ENCODE results near the gene HSD11B2.
A peak's percentile ranks its signal among the peaks of the same experiment; 100 is the strongest.

Gene HSD11B2

GRCh38 chr16:67419931-67420330 lies 11.0 kb upstream of the HSD11B2 start:
- no peaks in the 10 kb centered on the region for H3K36me3 ChIP-seq (ENCODE audit: insufficient read depth, insufficient read length, low read length)
- no peak for TF ChIP-seq YY1 (IDR thresholded peaks at IDR 0.05; ENCODE audit: insufficient read depth, insufficient read length)
- no peak for TF ChIP-seq SUZ12 (IDR thresholded peaks at IDR 0.05; ENCODE audit: extremely low read depth, insufficient read depth, insufficient read length)
- TF ChIP-seq ZNF274 (IDR thresholded peaks at IDR 0.05; ENCODE audit: low read depth, low read length) = no peak
- DNase-seq (ENCODE audit: low read depth, low spot score) = no peak
- H3K4me1 ChIP-seq (ENCODE audit: insufficient read depth, insufficient read length) = peaks cover 9% of the 10 kb centered on the region
- no peak overlapping the region for H3K4me3 ChIP-seq (ENCODE audit: insufficient read length, low read depth)
- H3K27me3 ChIP-seq (ENCODE audit: insufficient read depth, insufficient read length) = peaks cover 6% of the 10 kb centered on the region
- H3K9me3 ChIP-seq (ENCODE audit: insufficient read depth, low read length) = no peaks in the 10 kb centered on the region
- no peak overlapping the region for H3K9ac ChIP-seq (ENCODE audit: insufficient read length, low read depth)

- no peak for TF ChIP-seq YY1 (IDR thresholded peaks at IDR 0.05; ENCODE audit: insufficient read depth, insufficient read length)
- TF ChIP-seq ZNF274 (IDR thresholded peaks at IDR 0.05; ENCODE audit: low read depth, low read length) = no peak
- TF ChIP-seq SUZ12 (IDR thresholded peaks at IDR 0.05; ENCODE audit: extremely low read depth, insufficient read depth, insufficient read length) = no peak
- Histone ChIP-seq H3K4me1 (ENCODE audit: insufficient read depth, insufficient read length) (peaks cover 11% of the 10 kb centered on the region), H3K27me3 (ENCODE audit: insufficient read depth, insufficient read length) (peaks cover 6% of the 10 kb centered on the region), H3K9me3 (ENCODE audit: insufficient read depth, low read length) (no peaks in the 10 kb centered on the region), H3K36me3 (ENCODE audit: insufficient read depth, insufficient read length, low read length) (no peaks in the 10 kb centered on the region), H3K9ac (ENCODE audit: insufficient read length, low read depth) (no peak overlapping the region), H3K4me3 (ENCODE audit: insufficient read length, low read depth) (no peak overlapping the region)
- DNase-seq (ENCODE audit: low read depth, low spot score) = peak; percentile 71
These were observed 9.9 kb upstream of the HSD11B2 start for GRCh38 chr16:67421030-67421429.

GRCh38 chr16:67423015-67423414 lies 7.9 kb upstream of the HSD11B2 start:
- DNase-seq (ENCODE audit: low read depth, low spot score) = no peak
- TF ChIP-seq YY1 (IDR thresholded peaks at IDR 0.05; ENCODE audit: insufficient read depth, insufficient read length) = no peak
- no peak for TF ChIP-seq ZNF274 (IDR thresholded peaks at IDR 0.05; ENCODE audit: low read depth, low read length)
- Histone ChIP-seq H3K4me1 (ENCODE audit: insufficient read depth, insufficient read length) (peaks cover 18% of the 10 kb centered on the region), H3K9me3 (ENCODE audit: insufficient read depth, low read length) (no peaks in the 10 kb centered on the region), H3K36me3 (ENCODE audit: insufficient read depth, insufficient read length, low read length) (no peaks in the 10 kb centered on the region), H3K4me3 (ENCODE audit: insufficient read length, low read depth) (no peak overlapping the region), H3K27me3 (ENCODE audit: insufficient read depth, insufficient read length) (no peaks in the 10 kb centered on the region), H3K9ac (ENCODE audit: insufficient read length, low read depth) (no peak overlapping the region)

GRCh38 chr16:67423611-67424260 lies 7.2 kb upstream of the HSD11B2 start:
- Histone ChIP-seq H3K9me3 (ENCODE audit: insufficient read depth, low read length) (no peaks in the 10 kb centered on the region), H3K4me1 (ENCODE audit: insufficient read depth, insufficient read length) (peaks cover 24% of the 10 kb centered on the region), H3K9ac (ENCODE audit: insufficient read length, low read depth) (no peak overlapping the region), H3K27me3 (ENCODE audit: insufficient read depth, insufficient read length) (peaks cover 4% of the 10 kb centered on the region), H3K4me3 (ENCODE audit: insufficient read length, low read depth) (no peak overlapping the region), H3K36me3 (ENCODE audit: insufficient read depth, insufficient read length, low read length) (no peaks in the 10 kb centered on the region)
- TF ChIP-seq SUZ12 (IDR thresholded peaks at IDR 0.05; ENCODE audit: extremely low read depth, insufficient read depth, insufficient read length) = no peak
- TF ChIP-seq ZNF274 (IDR thresholded peaks at IDR 0.05; ENCODE audit: low read depth, low read length) = no peak
- TF ChIP-seq YY1 (IDR thresholded peaks at IDR 0.05; ENCODE audit: insufficient read depth, insufficient read length) = no peak
- peak; percentile 60 for DNase-seq (ENCODE audit: low read depth, low spot score)

- H3K27me3 ChIP-seq (ENCODE audit: insufficient read depth, insufficient read length) = peaks cover 9% of the 10 kb centered on the region
- DNase-seq (ENCODE audit: low read depth, low spot score) = no peak
- TF ChIP-seq ZNF274 (IDR thresholded peaks at IDR 0.05; ENCODE audit: low read depth, low read length) (no peak), SUZ12 (IDR thresholded peaks at IDR 0.05; ENCODE audit: extremely low read depth, insufficient read depth, insufficient read length) (no peak), YY1 (IDR thresholded peaks at IDR 0.05; ENCODE audit: insufficient read depth, insufficient read length) (no peak)
- H3K9ac ChIP-seq (ENCODE audit: insufficient read length, low read depth) = peak overlapping the region; percentile 65
- no peaks in the 10 kb centered on the region for H3K36me3 ChIP-seq (ENCODE audit: insufficient read depth, insufficient read length, low read length)
- peaks cover 27% of the 10 kb centered on the region for H3K4me1 ChIP-seq (ENCODE audit: insufficient read depth, insufficient read length)
- H3K9me3 ChIP-seq (ENCODE audit: insufficient read depth, low read length) = no peaks in the 10 kb centered on the region
- H3K4me3 ChIP-seq (ENCODE audit: insufficient read length, low read depth) = peak overlapping the region; percentile 8
These were observed 6.7 kb upstream of the HSD11B2 start for GRCh38 chr16:67424261-67424615.

- H3K9ac ChIP-seq (ENCODE audit: insufficient read length, low read depth) = no peak overlapping the region
- no peak for DNase-seq (ENCODE audit: low read depth, low spot score)
- H3K36me3 ChIP-seq (ENCODE audit: insufficient read depth, insufficient read length, low read length) = no peaks in the 10 kb centered on the region
- peak overlapping the region; percentile 8 for H3K4me3 ChIP-seq (ENCODE audit: insufficient read length, low read depth)
- TF ChIP-seq YY1 (IDR thresholded peaks at IDR 0.05; ENCODE audit: insufficient read depth, insufficient read length) = no peak
- no peak for TF ChIP-seq ZNF274 (IDR thresholded peaks at IDR 0.05; ENCODE audit: low read depth, low read length)
- TF ChIP-seq SUZ12 (IDR thresholded peaks at IDR 0.05; ENCODE audit: extremely low read depth, insufficient read depth, insufficient read length) = no peak
- no peaks in the 10 kb centered on the region for H3K9me3 ChIP-seq (ENCODE audit: insufficient read depth, low read length)
- H3K4me1 ChIP-seq (ENCODE audit: insufficient read depth, insufficient read length) = peaks cover 25% of the 10 kb centered on the region
- H3K27me3 ChIP-seq (ENCODE audit: insufficient read depth, insufficient read length) = peaks cover 17% of the 10 kb centered on the region
These were observed 5.9 kb upstream of the HSD11B2 start for GRCh38 chr16:67425061-67425460.

GRCh38 chr16:67425580-67425979 lies 5.3 kb upstream of the HSD11B2 start:
- Histone ChIP-seq H3K9me3 (ENCODE audit: insufficient read depth, low read length) (no peaks in the 10 kb centered on the region), H3K4me1 (ENCODE audit: insufficient read depth, insufficient read length) (peaks cover 29% of the 10 kb centered on the region)

More at GRCh38 chr16:67425580-67425979, 5.3 kb upstream of the HSD11B2 start:
- no peak for DNase-seq (ENCODE audit: low read depth, low spot score)
- Histone ChIP-seq H3K27me3 (ENCODE audit: insufficient read depth, insufficient read length) (peaks cover 22% of the 10 kb centered on the region), H3K36me3 (ENCODE audit: insufficient read depth, insufficient read length, low read length) (no peaks in the 10 kb centered on the region), H3K9ac (ENCODE audit: insufficient read length, low read depth) (no peak overlapping the region), H3K4me3 (ENCODE audit: insufficient read length, low read depth) (no peak overlapping the region)
- TF ChIP-seq SUZ12 (IDR thresholded peaks at IDR 0.05; ENCODE audit: extremely low read depth, insufficient read depth, insufficient read length) (no peak), YY1 (IDR thresholded peaks at IDR 0.05; ENCODE audit: insufficient read depth, insufficient read length) (no peak), ZNF274 (IDR thresholded peaks at IDR 0.05; ENCODE audit: low read depth, low read length) (no peak)

Measured in NT2/D1 (cell line).